Naive thymus-derived CD4-positive, alpha-beta T cell (primary cell): ENCODE data around the gene KIR3DL2. TPM values are rescaled to one million over a fixed set of nuclear protein-coding genes. Genes with fewer than 3 reads are reported as not detected.
"Not testable (repeated sequence)": the region's sequence is repeated elsewhere in the genome, so short reads cannot be mapped to it uniquely, and the experiment has no call there.

ENCODE experiments used
- ATAC-seq: fragments of 150-1000 bp; cut with Tn5 transposase; 2 replicates; pipeline ENCODE4 v1.10.0; 2021; ENCODE audit warnings: mild to moderate bottlenecking, moderate library complexity
- CTCF ChIA-PET: fragments of 350-600 bp; sonication (Branson Sonifier 250); formaldehyde crosslinking; loops from one replicate; lab custom pipeline; 2021; ENCODE audit warnings: antibody characterized with exemption; lab: Charles Lee
- POLR2A ChIA-PET: fragments of 350-600 bp; sonication (Branson Sonifier 250); formaldehyde crosslinking; loops from one replicate; lab custom pipeline; 2021; ENCODE audit warnings: antibody characterized with exemption, inconsistent platforms; lab: Charles Lee
- DNase-seq, 9 donors: peaks; one replicate each; pipeline versions ENCODE4 v3.0.0 to v3.0.0-alpha.2; 2020 to 2022; ENCODE audit warnings: mixed read lengths in 1 of 9
- H3K27ac ChIP-seq: one replicate; pipeline ENCODE4 v1.7.0; 2013; ENCODE audit warnings: mild to moderate bottlenecking, low read depth, low read length, moderate library complexity
- H3K27me3 ChIP-seq, 2 donors: one replicate each; pipeline ENCODE4 v1.7.0; 2013; ENCODE audit warnings: low read length in 2 of 2, mild to moderate bottlenecking in 2 of 2, moderate library complexity in 2 of 2; ENCODE audit not compliant: control insufficient read depth in 2 of 2, insufficient read depth in 2 of 2
- H3K36me3 ChIP-seq, 3 experiments: 1 replicate in 2 of 3; 2 replicates in 1 of 3; pipeline ENCODE4 v1.7.0; 2013; ENCODE audit warnings: low read length in 3 of 3, mild to moderate bottlenecking in 3 of 3, moderate library complexity in 1 of 3; ENCODE audit not compliant: insufficient read depth in 3 of 3, control insufficient read depth in 2 of 3
- H3K4me1 ChIP-seq, 2 donors: one replicate each; pipeline ENCODE4 v1.7.0; 2013; ENCODE audit warnings: low read length in 2 of 2, mild to moderate bottlenecking in 2 of 2, moderate library complexity in 1 of 2; ENCODE audit not compliant: control insufficient read depth in 2 of 2, insufficient read depth in 2 of 2
- H3K4me3 ChIP-seq: 2 replicates; pipeline ENCODE4 v1.7.0; 2013; ENCODE audit warnings: mild to moderate bottlenecking, low read length
- H3K9me3 ChIP-seq, 3 experiments: 1 replicate in 2 of 3; 2 replicates in 1 of 3; pipeline ENCODE4 v1.7.0; 2013; ENCODE audit warnings: low read length in 3 of 3; ENCODE audit not compliant: control insufficient read depth in 2 of 3
- H3K27ac Mint-ChIP-seq, 9 donors: one replicate each; pipeline ENCODE4 v1.8.0; 2020 to 2022; ENCODE audit warnings: mixed read lengths in 9 of 9, mild to moderate bottlenecking in 8 of 9, moderate library complexity in 5 of 9, inconsistent platforms in 2 of 9
- H3K27me3 Mint-ChIP-seq, 5 donors: one replicate each; pipeline ENCODE4 v1.8.0; 2021 to 2022; ENCODE audit warnings: mixed read lengths in 5 of 5, mild to moderate bottlenecking in 1 of 5
- H3K36me3 Mint-ChIP-seq, 5 donors: one replicate each; pipeline ENCODE4 v1.8.0; 2020 to 2022; ENCODE audit warnings: mixed read lengths in 5 of 5, mild to moderate bottlenecking in 3 of 5, inconsistent platforms in 1 of 5
- H3K4me1 Mint-ChIP-seq, 7 donors: one replicate each; pipeline ENCODE4 v1.8.0; 2020 to 2022; ENCODE audit warnings: mixed read lengths in 7 of 7, mild to moderate bottlenecking in 3 of 7, inconsistent platforms in 1 of 7
- H3K4me3 Mint-ChIP-seq, 10 donors: one replicate each; pipeline ENCODE4 v1.8.0; 2020 to 2022; ENCODE audit warnings: mild to moderate bottlenecking in 10 of 10, mixed read lengths in 10 of 10, moderate library complexity in 6 of 10, inconsistent platforms in 2 of 10
- H3K9me3 Mint-ChIP-seq, 11 donors: one replicate each; pipeline ENCODE4 v1.8.0; 2020 to 2022; ENCODE audit warnings: mixed read lengths in 11 of 11, mild to moderate bottlenecking in 4 of 11, inconsistent platforms in 1 of 11, moderate library complexity in 1 of 11
- intact Hi-C, 2 donors: fragments of 100-400 bp; cut with micrococcal nuclease; formaldehyde crosslinking; loops; one replicate each; pipeline ENCODE4 v1.15.1; 2023
- polyA plus RNA-seq, 2 donors: library from polyadenylated mRNA; unstranded; fragments of 300-500 nt; fragmentation: Illumina TruSeq; gene quantifications; one replicate each; pipeline ENCODE4 v1.2.3, GENCODE V29; 2021
- total RNA-seq, 6 experiments: library from RNA in 5 of 6; stranded (reverse) in 5 of 6; gene quantifications; 1 replicate in 5 of 6; 2 replicates in 1 of 6; pipeline ENCODE4 v1.2.3 and lab custom pipeline; 2021 to 2026

Gene KIR3DL2
- total and polyA plus RNA-seq, 7 experiments from 2014 or later, result 0.40 to 6.1 (median 1.3) TPM; not detected in 2

- H3K9me3 ChIP-seq, H3K4me1 ChIP-seq, H3K36me3 Mint-ChIP-seq, H3K4me3 Mint-ChIP-seq, H3K27ac ChIP-seq, CTCF ChIA-PET, H3K36me3 ChIP-seq, ATAC-seq, H3K4me3 ChIP-seq, DNase-seq, H3K27ac Mint-ChIP-seq, POLR2A ChIA-PET, intact Hi-C loops, H3K9me3 Mint-ChIP-seq, H3K4me1 Mint-ChIP-seq, H3K27me3 ChIP-seq: not testable (repeated sequence)
- peaks cover 3 to 21% (median 18%) of the 10 kb centered on the region in 5 donors for H3K27me3 Mint-ChIP-seq
Measured at GRCh38 chr19:54904261-54904660, 54.0 kb downstream of the KIR3DL2 start.

- peaks cover 0 to 6% (median 0%) of the 10 kb centered on the region in 7 donors for H3K4me1 Mint-ChIP-seq
- ChIA-PET POLR2A (no interaction called here), CTCF (no interaction called here)
- intact Hi-C loops, result no loop called here
- H3K27ac Mint-ChIP-seq, result no peak overlapping the region
- no peaks in the 10 kb centered on the region for H3K4me1 ChIP-seq
- peaks cover under 1 to 14% (median 7%) of the 10 kb centered on the region in 5 donors for H3K27me3 Mint-ChIP-seq
- H3K9me3 Mint-ChIP-seq, result peaks cover 0 to 6% (median 0%) of the 10 kb centered on the region in 11 donors
- no peaks in the 10 kb centered on the region for H3K27me3 ChIP-seq
- H3K36me3 Mint-ChIP-seq, result no peaks in the 10 kb centered on the region
- no peaks in the 10 kb centered on the region for H3K9me3 ChIP-seq
- DNase-seq (no peak), ATAC-seq (no peak)
- H3K4me3 Mint-ChIP-seq, result peak overlapping the region in 1 of 10 donors; percentile 79
- no peak overlapping the region for H3K4me3 ChIP-seq
- H3K27ac ChIP-seq, result no peak overlapping the region
- no peaks in the 10 kb centered on the region for H3K36me3 ChIP-seq
Measured at GRCh38 chr19:54905421-54905802, 55.2 kb downstream of the KIR3DL2 start.

- DNase-seq (no peak), ATAC-seq (peak; percentile 80)
- Mint-ChIP-seq H3K27ac (no peak within 1 kb of the TSS), H3K36me3 (no peaks in the 10 kb centered on the region), H3K4me3 (peak within 1 kb of the TSS in 1 of 10 donors; percentile 79), H3K4me1 (peaks cover 0 to 6% (median 0%) of the 10 kb centered on the region in 7 donors), H3K9me3 (peaks cover 0 to 9% (median 3%) of the 10 kb centered on the region in 11 donors), H3K27me3 (peaks cover 3 to 17% (median 6%) of the 10 kb centered on the region in 5 donors)
- Histone ChIP-seq H3K9me3 (no peaks in the 10 kb centered on the region), H3K27ac (no peak within 1 kb of the TSS), H3K4me3 (no peak within 1 kb of the TSS), H3K27me3 (no peaks in the 10 kb centered on the region), H3K36me3 (no peaks in the 10 kb centered on the region), H3K4me1 (no peaks in the 10 kb centered on the region)
- ChIA-PET CTCF (no interaction called here), POLR2A (no interaction called here)
- intact Hi-C loops, result no loop called here
Measured at GRCh38 chr19:54905803-54906511, 55.7 kb downstream of the KIR3DL2 start, which contains the start of gene NCR1. NCR1 (plus strand) TSS chr19:54906148; CDS start chr19:54906188, 40 bp downstream.

GRCh38 chr19:54906819-54907218 lies 56.6 kb downstream of the KIR3DL2 start:
- Histone ChIP-seq H3K4me3 (no peak overlapping the region), H3K27ac (no peak overlapping the region)
- CTCF ChIA-PET, result no interaction called here

GRCh38 chr19:54907899-54908298 lies 57.7 kb downstream of the KIR3DL2 start:
- POLR2A ChIA-PET, CTCF ChIA-PET, H3K9me3 Mint-ChIP-seq, H3K9me3 ChIP-seq, H3K4me1 ChIP-seq, H3K4me1 Mint-ChIP-seq, H3K36me3 ChIP-seq, H3K36me3 Mint-ChIP-seq, ATAC-seq, H3K27me3 ChIP-seq, H3K27ac ChIP-seq, H3K4me3 ChIP-seq, H3K4me3 Mint-ChIP-seq, intact Hi-C loops, H3K27ac Mint-ChIP-seq, DNase-seq: not testable (repeated sequence)
- peaks cover 3 to 18% (median 6%) of the 10 kb centered on the region in 5 donors for H3K27me3 Mint-ChIP-seq

More at GRCh38 chr19:54906819-54907218, 56.6 kb downstream of the KIR3DL2 start:
- Mint-ChIP-seq H3K9me3 (peaks cover 0 to 9% (median 3%) of the 10 kb centered on the region in 11 donors), H3K27ac (no peak overlapping the region), H3K4me1 (peaks cover 0 to 4% (median 0%) of the 10 kb centered on the region in 7 donors), H3K36me3 (no peaks in the 10 kb centered on the region), H3K4me3 (peak overlapping the region in 1 of 10 donors; percentile 79), H3K27me3 (peaks cover 3 to 17% (median 6%) of the 10 kb centered on the region in 5 donors)
- H3K4me1 ChIP-seq, result no peaks in the 10 kb centered on the region
- H3K9me3 ChIP-seq, result no peaks in the 10 kb centered on the region
- ATAC-seq (no peak), DNase-seq (no peak)
- intact Hi-C loops, result no loop called here
- H3K36me3 ChIP-seq, result no peaks in the 10 kb centered on the region
- no peaks in the 10 kb centered on the region for H3K27me3 ChIP-seq
- POLR2A ChIA-PET, result no interaction called here

Other genes with a start within 250 kb of the KIR3DL2 start
- 10 to 100 TPM in 1 of 5 experiments, 1 to 10 TPM in 3, not detected in 1; 1.1 to 56.5 (median 5.1) TPM for gene LILRB1, start 220.0 kb upstream of the KIR3DL2 start, total RNA-seq
- under 1 TPM in 1 of 2 donors, not detected in 1; 0.09 TPM for gene LILRB1, start 220.0 kb upstream of the KIR3DL2 start, polyA plus RNA-seq
- 10 to 100 TPM in 1 of 5 experiments, 1 to 10 TPM in 3, under 1 TPM in 1; 0.15 to 20.2 (median 2.5) TPM for gene LILRB4, start 187.5 kb upstream of the KIR3DL2 start, total RNA-seq
- gene LILRB4, start 187.5 kb upstream of the KIR3DL2 start, polyA plus RNA-seq, result not detected
- not detected for gene KIR3DL3, start 126.0 kb upstream of the KIR3DL2 start, total RNA-seq
- not detected for gene KIR3DL3, start 126.0 kb upstream of the KIR3DL2 start, polyA plus RNA-seq
- 1 to 10 TPM in 1 of 5 experiments, under 1 TPM in 1, not detected in 3; 0.27 to 4.0 TPM for gene KIR2DL3, start 111.9 kb upstream of the KIR3DL2 start, total RNA-seq
- gene KIR2DL3, start 111.9 kb upstream of the KIR3DL2 start, polyA plus RNA-seq, result under 1 TPM in 1 of 2 donors, not detected in 1; 0.11 TPM
- gene KIR2DL1, start 80.7 kb upstream of the KIR3DL2 start, total RNA-seq, result 1 to 10 TPM in 2 of 5 experiments, not detected in 3; 1.0 to 1.2 TPM
- not detected for gene KIR2DL1, start 80.7 kb upstream of the KIR3DL2 start, polyA plus RNA-seq
- under 1 TPM in 3 of 5 experiments, not detected in 2; 0.15 to 0.48 (median 0.44) TPM for gene KIR2DL4, start 46.8 kb upstream of the KIR3DL2 start, total RNA-seq
- gene KIR2DL4, start 46.8 kb upstream of the KIR3DL2 start, polyA plus RNA-seq, result not detected
- gene KIR3DL1, start 34.0 kb upstream of the KIR3DL2 start, total RNA-seq, result 1 to 10 TPM in 2 of 5 experiments, not detected in 3; 1.1 to 2.0 TPM
- under 1 TPM in 1 of 2 donors, not detected in 1; 0.14 TPM for gene KIR3DL1, start 34.0 kb upstream of the KIR3DL2 start, polyA plus RNA-seq
- 1 to 10 TPM in 2 of 5 experiments, not detected in 3; 1.3 to 3.5 TPM for gene KIR2DS4, start 17.8 kb upstream of the KIR3DL2 start, total RNA-seq
- under 1 TPM in 1 of 2 donors, not detected in 1; 0.24 TPM for gene KIR2DS4, start 17.8 kb upstream of the KIR3DL2 start, polyA plus RNA-seq
- gene FCAR, start 23.8 kb downstream of the KIR3DL2 start, total RNA-seq, result 100 to 1,000 TPM in 1 of 5 experiments, 1 to 10 TPM in 1, not detected in 3; 8.5 to 110 TPM
- not detected for gene FCAR, start 23.8 kb downstream of the KIR3DL2 start, polyA plus RNA-seq
- gene NCR1, start 55.7 kb downstream of the KIR3DL2 start, total RNA-seq, result 10 to 100 TPM in 1 of 5 experiments, 1 to 10 TPM in 1, under 1 TPM in 2, not detected in 1; 0.65 to 22.1 (median 1.6) TPM
- not detected for gene NCR1, start 55.7 kb downstream of the KIR3DL2 start, polyA plus RNA-seq
- gene NLRP7, start 97.1 kb downstream of the KIR3DL2 start, total RNA-seq, result not detected
- not detected for gene NLRP7, start 97.1 kb downstream of the KIR3DL2 start, polyA plus RNA-seq
- 10 to 100 TPM in 1 of 5 experiments, 1 to 10 TPM in 4; 3.7 to 18.6 (median 6.4) TPM for gene NLRP2, start 115.9 kb downstream of the KIR3DL2 start, total RNA-seq
- 1 to 10 TPM; 2.2 to 5.5 TPM for gene NLRP2, start 115.9 kb downstream of the KIR3DL2 start, polyA plus RNA-seq
- gene GP6, start 187.8 kb downstream of the KIR3DL2 start, total RNA-seq, result 1 to 10 TPM in 1 of 5 experiments, under 1 TPM in 4; 0.27 to 1.2 (median 0.51) TPM
- gene GP6, start 187.8 kb downstream of the KIR3DL2 start, polyA plus RNA-seq, result under 1 TPM; 0.14 to 0.33 TPM
- 10 to 100 TPM; 14.5 to 24.8 (median 19.0) TPM for gene RDH13, start 212.7 kb downstream of the KIR3DL2 start, total RNA-seq
- gene RDH13, start 212.7 kb downstream of the KIR3DL2 start, polyA plus RNA-seq, result 10 to 100 TPM in 1 of 2 donors, 1 to 10 TPM in 1; 9.4 to 24.8 TPM
- gene EPS8L1, start 225.4 kb downstream of the KIR3DL2 start, total RNA-seq, result 1 to 10 TPM in 4 of 5 experiments, under 1 TPM in 1; 0.76 to 6.8 (median 2.0) TPM
- under 1 TPM in 1 of 2 donors, not detected in 1; 0.09 TPM for gene EPS8L1, start 225.4 kb downstream of the KIR3DL2 start, polyA plus RNA-seq